Activated CD4-positive, alpha-beta T cell treated with anti-CD3 and anti-CD28 coated beads, Interleukin-2, amount 10 ng/mL, durations not matched to agents 7 days and 5 days (primary cell): Measurements from ENCODE around the gene PTPN2. TPM values are rescaled to one million over a fixed set of nuclear protein-coding genes. Genes with fewer than 3 reads are reported as not detected.

Experiments
- CTCF ChIA-PET: fragments of 350-600 bp; sonication (Branson Sonifier 250); formaldehyde crosslinking; loops from one replicate; lab custom pipeline; 2021; ENCODE audit warnings: antibody characterized with exemption; lab: Charles Lee
- POLR2A ChIA-PET: fragments of 350-600 bp; sonication (Branson Sonifier 250); formaldehyde crosslinking; loops from one replicate; lab custom pipeline; 2021; ENCODE audit warnings: antibody characterized with exemption; lab: Charles Lee
- DNase-seq: peaks from one replicate; pipeline ENCODE4 v3.0.0-alpha.2; 2020
- H3K27ac Mint-ChIP-seq: one replicate; pipeline ENCODE4 v1.8.0; 2021; ENCODE audit warnings: mild to moderate bottlenecking, moderate library complexity, mixed read lengths
- H3K27me3 Mint-ChIP-seq: one replicate; pipeline ENCODE4 v1.8.0; 2021; ENCODE audit warnings: mixed read lengths
- H3K36me3 Mint-ChIP-seq: one replicate; pipeline ENCODE4 v1.8.0; 2021; ENCODE audit warnings: low read depth, mixed read lengths
- H3K4me1 Mint-ChIP-seq: one replicate; pipeline ENCODE4 v1.8.0; 2021; ENCODE audit warnings: mixed read lengths
- H3K4me3 Mint-ChIP-seq: one replicate; pipeline ENCODE4 v1.8.0; 2021; ENCODE audit warnings: mild to moderate bottlenecking, moderate library complexity, mixed read lengths
- H3K9me3 Mint-ChIP-seq: one replicate; pipeline ENCODE4 v1.8.0; 2021; ENCODE audit warnings: mixed read lengths
- total RNA-seq, 2 experiments: library from RNA; stranded (reverse); gene quantifications; one replicate each; pipeline ENCODE4 v1.2.3, GENCODE V29; 2021

PTPN2 gene
- total RNA-seq, 2 experiments from 2014 or later = 61.0 to 69.7 TPM

GRCh38 chr18:12851716-12852115 lies 32.3 kb downstream of the PTPN2 start:
- ChIA-PET POLR2A (no interaction called here), CTCF (interaction anchor here (0.9 kb wide), 1 partner anchor 10 kb away, joined by 3 read pairs; no protein-coding TSS in a partner anchor)
- H3K36me3 Mint-ChIP-seq = peaks cover 53% of the 10 kb centered on the region
- DNase-seq = no peak
- H3K27ac Mint-ChIP-seq = no peak overlapping the region
- H3K4me3 Mint-ChIP-seq = no peak overlapping the region
- H3K9me3 Mint-ChIP-seq = peaks cover 3% of the 10 kb centered on the region
- H3K4me1 Mint-ChIP-seq = peaks cover 37% of the 10 kb centered on the region
- no peaks in the 10 kb centered on the region for H3K27me3 Mint-ChIP-seq

GRCh38 chr18:12849548-12849947 lies 34.5 kb downstream of the PTPN2 start:
- DNase-seq = no peak
- ChIA-PET POLR2A (no interaction called here), CTCF (interaction anchor here (1.2 kb wide), 1 partner anchor 14 kb away, joined by 3 read pairs; no protein-coding TSS in a partner anchor)
- no peak overlapping the region for H3K4me3 Mint-ChIP-seq
- H3K27ac Mint-ChIP-seq = no peak overlapping the region
- peaks cover 6% of the 10 kb centered on the region for H3K9me3 Mint-ChIP-seq
- H3K27me3 Mint-ChIP-seq = no peaks in the 10 kb centered on the region
- H3K4me1 Mint-ChIP-seq = peaks cover 39% of the 10 kb centered on the region
- peaks cover 43% of the 10 kb centered on the region for H3K36me3 Mint-ChIP-seq

- CTCF ChIA-PET = no interaction called here
- H3K27me3 Mint-ChIP-seq = no peaks in the 10 kb centered on the region
- peaks cover 40% of the 10 kb centered on the region for H3K36me3 Mint-ChIP-seq
- peaks cover 42% of the 10 kb centered on the region for H3K4me1 Mint-ChIP-seq
- no peak overlapping the region for H3K27ac Mint-ChIP-seq
- H3K9me3 Mint-ChIP-seq = peaks cover 6% of the 10 kb centered on the region
- no peak overlapping the region for H3K4me3 Mint-ChIP-seq
- no peak for DNase-seq
- POLR2A ChIA-PET = no interaction called here
These were observed 35.6 kb downstream of the PTPN2 start for GRCh38 chr18:12848405-12848804.

- Mint-ChIP-seq H3K36me3 (peaks cover 52% of the 10 kb centered on the region), H3K27me3 (no peaks in the 10 kb centered on the region), H3K9me3 (peaks cover 6% of the 10 kb centered on the region), H3K4me1 (peaks cover 67% of the 10 kb centered on the region), H3K27ac (no peak overlapping the region), H3K4me3 (no peak overlapping the region)
- ChIA-PET POLR2A (no interaction called here), CTCF (interaction anchor here (0.9 to 2.0 kb wide), 5 partner anchors 9 to 90 kb away, joined by 4 to 8 read pairs (median 6); no protein-coding TSS in a partner anchor)
- no peak for DNase-seq
These were observed 39.6 kb downstream of the PTPN2 start for GRCh38 chr18:12844391-12844790.

GRCh38 chr18:12843420-12844350 lies 40.4 kb downstream of the PTPN2 start:
- Mint-ChIP-seq H3K4me3 (no peak overlapping the region), H3K4me1 (peaks cover 68% of the 10 kb centered on the region), H3K9me3 (peaks cover 6% of the 10 kb centered on the region), H3K36me3 (peaks cover 46% of the 10 kb centered on the region), H3K27me3 (no peaks in the 10 kb centered on the region), H3K27ac (peak overlapping the region; percentile 51)
- CTCF ChIA-PET = interaction anchor here (1.2 to 2.0 kb wide), 3 partner anchors 10 to 16 kb away, joined by 6 to 8 read pairs (median 6); no protein-coding TSS in a partner anchor
- DNase-seq = no peak
- POLR2A ChIA-PET = interaction anchor here (0.7 kb wide), 1 partner anchor 12 kb away, joined by 3 read pairs; no protein-coding TSS in a partner anchor

- no peak for DNase-seq
- H3K4me3 Mint-ChIP-seq = no peak overlapping the region
- H3K9me3 Mint-ChIP-seq = peaks cover 6% of the 10 kb centered on the region
- H3K27ac Mint-ChIP-seq = peak overlapping the region; percentile 43
- H3K36me3 Mint-ChIP-seq = peaks cover 42% of the 10 kb centered on the region
- peaks cover 75% of the 10 kb centered on the region for H3K4me1 Mint-ChIP-seq
- H3K27me3 Mint-ChIP-seq = no peaks in the 10 kb centered on the region
- POLR2A ChIA-PET = interaction anchor here (0.7 kb wide), 1 partner anchor 13 kb away, joined by 3 read pairs; no protein-coding TSS in a partner anchor
- CTCF ChIA-PET = interaction anchor here (1.6 to 2.0 kb wide), 2 partner anchors 9 to 11 kb away, joined by 6 to 8 read pairs; no protein-coding TSS in a partner anchor
These were observed 41.3 kb downstream of the PTPN2 start for GRCh38 chr18:12842459-12843380.

DNA sequence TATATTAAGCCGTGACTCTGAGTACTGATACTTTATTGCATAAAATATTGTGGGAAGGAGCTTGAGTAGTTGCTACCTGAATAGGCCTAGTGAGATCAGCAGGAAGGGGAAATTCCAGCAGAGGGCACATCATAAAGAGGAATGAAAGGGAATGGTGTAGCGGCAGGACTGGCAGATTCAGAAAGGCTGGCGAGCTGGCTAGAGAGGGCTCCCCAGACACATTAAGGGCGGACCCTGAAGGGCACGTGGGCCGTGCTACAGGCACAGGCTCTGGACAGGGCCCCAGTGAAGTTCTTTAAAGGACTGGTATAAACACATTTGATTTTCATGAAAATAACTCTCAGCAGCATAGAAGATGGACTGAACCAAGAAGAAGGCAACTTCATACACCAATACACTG lies 43.0 kb downstream of the PTPN2 start:
- H3K4me3 Mint-ChIP-seq = peak overlapping the region; percentile 14
- ChIA-PET CTCF (interaction anchor here (0.8 to 1.0 kb wide), 2 partner anchors 10 to 21 kb away, joined by 3 read pairs; no protein-coding TSS in a partner anchor), POLR2A (no interaction called here)
- H3K36me3 Mint-ChIP-seq = peaks cover 34% of the 10 kb centered on the region
- peaks cover 81% of the 10 kb centered on the region for H3K4me1 Mint-ChIP-seq
- H3K27me3 Mint-ChIP-seq = no peaks in the 10 kb centered on the region
- H3K9me3 Mint-ChIP-seq = peaks cover 2% of the 10 kb centered on the region
- DNase-seq = no peak
- H3K27ac Mint-ChIP-seq = peak overlapping the region; percentile 96

DNA sequence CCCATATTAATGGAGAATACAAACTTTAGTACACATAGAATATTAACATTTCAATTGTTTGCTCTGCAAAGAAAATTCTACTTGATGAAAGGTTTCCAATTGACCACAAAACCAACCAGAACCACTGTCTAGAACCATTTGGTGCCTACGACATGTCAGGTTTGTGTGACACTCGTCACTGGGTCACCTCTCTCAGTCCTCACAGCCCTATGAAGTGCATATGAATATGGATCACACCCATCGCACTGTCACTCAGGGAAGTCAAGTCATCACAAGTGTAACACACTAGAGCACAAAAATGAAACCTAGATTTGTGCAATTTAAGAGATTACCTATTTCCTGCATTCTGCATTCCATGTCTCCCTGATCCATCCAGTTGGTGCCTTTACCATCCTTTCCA lies 43.7 kb downstream of the PTPN2 start:
- H3K4me3 Mint-ChIP-seq = peak overlapping the region; percentile 72
- H3K27me3 Mint-ChIP-seq = no peaks in the 10 kb centered on the region
- H3K27ac Mint-ChIP-seq = peak overlapping the region; percentile 96
- ChIA-PET POLR2A (interaction anchor here (0.7 to 0.9 kb wide), 2 partner anchors 18 to 66 kb away, joined by 3 to 4 read pairs; no protein-coding TSS in a partner anchor), CTCF (interaction anchor here (0.6 to 1.0 kb wide), 2 partner anchors 22 to 44 kb away, joined by 3 read pairs; partner anchors contain the start of gene PTPN2)
- peaks cover 77% of the 10 kb centered on the region for H3K4me1 Mint-ChIP-seq
- H3K9me3 Mint-ChIP-seq = no peaks in the 10 kb centered on the region
- H3K36me3 Mint-ChIP-seq = peaks cover 39% of the 10 kb centered on the region
- peak; percentile 28 for DNase-seq

- Mint-ChIP-seq H3K27ac (peak overlapping the region; percentile 96), H3K36me3 (peaks cover 42% of the 10 kb centered on the region), H3K4me3 (peak overlapping the region; percentile 72), H3K4me1 (peaks cover 70% of the 10 kb centered on the region), H3K27me3 (no peaks in the 10 kb centered on the region), H3K9me3 (no peaks in the 10 kb centered on the region)
- peak; percentile 71 for DNase-seq
- CTCF ChIA-PET = interaction anchor here (1.0 kb wide), 1 partner anchor 44 kb away, joined by 3 read pairs; the partner anchor contains the start of gene PTPN2
- POLR2A ChIA-PET = interaction anchor here (0.7 to 0.9 kb wide), 2 partner anchors 19 to 65 kb away, joined by 3 to 4 read pairs; no protein-coding TSS in a partner anchor
These were observed 44.4 kb downstream of the PTPN2 start for GRCh38 chr18:12839526-12840196.

GRCh38 chr18:12839057-12839525 lies 44.9 kb downstream of the PTPN2 start:
- ChIA-PET POLR2A (interaction anchor here (0.5 kb wide), 1 partner anchor 111 kb away, joined by 8 read pairs; no protein-coding TSS in a partner anchor), CTCF (no interaction called here)
- Mint-ChIP-seq H3K4me3 (peak overlapping the region; percentile 72), H3K27me3 (no peaks in the 10 kb centered on the region), H3K9me3 (no peaks in the 10 kb centered on the region), H3K27ac (peak overlapping the region; percentile 96), H3K36me3 (peaks cover 43% of the 10 kb centered on the region), H3K4me1 (peaks cover 64% of the 10 kb centered on the region)
- peak; percentile 40 for DNase-seq

DNA sequence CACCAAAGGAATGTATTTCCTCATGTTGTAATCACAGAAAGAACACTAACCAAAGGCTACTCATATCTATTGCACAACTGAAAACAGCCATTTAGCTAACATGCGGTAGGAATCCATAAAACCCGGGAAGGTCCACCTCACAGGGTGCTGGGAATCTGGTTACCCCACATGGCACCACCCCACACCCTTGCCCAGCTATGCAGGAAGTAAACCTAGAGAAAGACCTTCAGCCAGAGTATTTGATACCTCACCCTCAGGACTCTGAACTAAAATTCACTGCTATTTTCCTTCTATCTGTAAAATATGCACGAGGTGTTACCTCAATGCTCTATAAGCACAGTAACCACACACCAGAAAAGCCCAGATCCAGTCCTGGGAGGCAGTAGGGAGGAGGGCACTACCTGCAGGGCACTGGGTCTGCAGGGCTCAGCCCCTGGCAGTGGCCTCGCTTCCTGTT lies 45.8 kb downstream of the PTPN2 start:
- POLR2A ChIA-PET = no interaction called here
- Mint-ChIP-seq H3K4me3 (peak overlapping the region; percentile 72), H3K4me1 (peaks cover 61% of the 10 kb centered on the region), H3K36me3 (peaks cover 48% of the 10 kb centered on the region), H3K9me3 (no peaks in the 10 kb centered on the region), H3K27ac (peak overlapping the region; percentile 96), H3K27me3 (no peaks in the 10 kb centered on the region)
- DNase-seq = no peak
- CTCF ChIA-PET = no interaction called here
